ENCODE data around the gene TNRC18.
A peak's percentile ranks its signal among the peaks of the same experiment; 100 is the strongest.

Gene TNRC18

GRCh38 chr7:5436003-5436678 lies 12.5 kb upstream of the TNRC18 start:
- no peaks in the 10 kb centered on the region for H3K9me3 ChIP-seq (ENCODE audit: low read depth, low read length)
- no peak overlapping the region for H3K27ac ChIP-seq
- H3K9ac ChIP-seq (ENCODE audit: insufficient read length): no peak overlapping the region
- DNase-seq (ENCODE audit: low read depth, low spot score): no peak
- H3K36me3 ChIP-seq (ENCODE audit: insufficient read depth, low read length): no peaks in the 10 kb centered on the region
- no peak overlapping the region for H3K4me3 ChIP-seq
- TF ChIP-seq EZH2 (IDR thresholded peaks at IDR 0.05): no peak
- no peak for TF ChIP-seq POLR2AphosphoS5 (IDR thresholded peaks at IDR 0.05; ENCODE audit: borderline replicate concordance, low read depth, low read length)
- no peak for TF ChIP-seq FOXP2 (optimal IDR thresholded peaks at IDR 0.05; ENCODE audit: control extremely low read depth, extremely low read length, insufficient read depth)

GRCh38 chr7:5435291-5436002 lies 11.8 kb upstream of the TNRC18 start:
- Histone ChIP-seq H3K36me3 (ENCODE audit: insufficient read depth, low read length) (no peaks in the 10 kb centered on the region), H3K9ac (ENCODE audit: insufficient read length) (no peak overlapping the region), H3K9me3 (ENCODE audit: low read depth, low read length) (no peaks in the 10 kb centered on the region), H3K4me3 (no peak overlapping the region), H3K27ac (no peak overlapping the region)
- TF ChIP-seq FOXP2 (optimal IDR thresholded peaks at IDR 0.05; ENCODE audit: control extremely low read depth, extremely low read length, insufficient read depth) (no peak), POLR2AphosphoS5 (IDR thresholded peaks at IDR 0.05; ENCODE audit: borderline replicate concordance, low read depth, low read length) (no peak), EZH2 (IDR thresholded peaks at IDR 0.05) (no peak)
- no peak for DNase-seq (ENCODE audit: low read depth, low spot score)

DNA sequence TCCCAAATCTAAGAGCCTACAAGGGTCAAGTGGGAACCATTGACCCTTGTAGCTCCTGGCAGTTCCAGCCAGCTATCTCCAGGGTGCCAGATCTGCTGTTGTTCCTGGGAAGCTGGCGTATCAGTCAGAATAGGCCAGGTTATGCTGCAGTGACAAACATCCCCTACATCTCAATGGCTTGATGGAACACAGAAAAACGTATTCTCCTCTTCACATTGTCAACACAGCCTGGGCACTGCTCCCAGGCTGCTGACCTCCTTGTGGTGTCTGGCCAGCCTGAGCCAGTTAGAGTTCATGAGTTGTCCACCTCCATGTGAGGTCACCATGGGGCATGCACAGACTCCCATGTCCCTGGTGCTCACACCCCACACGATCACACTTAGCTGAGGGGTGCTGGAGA lies 9.5 kb upstream of the TNRC18 start:
- no peaks in the 10 kb centered on the region for H3K36me3 ChIP-seq (ENCODE audit: insufficient read depth, low read length)
- no peak overlapping the region for H3K9ac ChIP-seq (ENCODE audit: insufficient read length)
- no peak overlapping the region for H3K27ac ChIP-seq
- no peak for DNase-seq (ENCODE audit: low read depth, low spot score)
- no peaks in the 10 kb centered on the region for H3K9me3 ChIP-seq (ENCODE audit: low read depth, low read length)
- no peak overlapping the region for H3K4me3 ChIP-seq
- no peak for TF ChIP-seq EZH2 (IDR thresholded peaks at IDR 0.05)
- no peak for TF ChIP-seq POLR2AphosphoS5 (IDR thresholded peaks at IDR 0.05; ENCODE audit: borderline replicate concordance, low read depth, low read length)
- no peak for TF ChIP-seq FOXP2 (optimal IDR thresholded peaks at IDR 0.05; ENCODE audit: control extremely low read depth, extremely low read length, insufficient read depth)

GRCh38 chr7:5432691-5433090 lies 9.1 kb upstream of the TNRC18 start:
- Histone ChIP-seq H3K36me3 (ENCODE audit: insufficient read depth, low read length) (no peaks in the 10 kb centered on the region), H3K27ac (no peak overlapping the region), H3K9me3 (ENCODE audit: low read depth, low read length) (no peaks in the 10 kb centered on the region)

GRCh38 chr7:5431560-5432015 lies 8.0 kb upstream of the TNRC18 start:
- no peak for DNase-seq (ENCODE audit: low read depth, low spot score)

More at GRCh38 chr7:5432691-5433090, 9.1 kb upstream of the TNRC18 start:
- Histone ChIP-seq H3K4me3 (no peak overlapping the region), H3K9ac (ENCODE audit: insufficient read length) (no peak overlapping the region)
- no peak for TF ChIP-seq POLR2AphosphoS5 (IDR thresholded peaks at IDR 0.05; ENCODE audit: borderline replicate concordance, low read depth, low read length)
- no peak for TF ChIP-seq FOXP2 (optimal IDR thresholded peaks at IDR 0.05; ENCODE audit: control extremely low read depth, extremely low read length, insufficient read depth)
- no peak for TF ChIP-seq EZH2 (IDR thresholded peaks at IDR 0.05)
- no peak for DNase-seq (ENCODE audit: low read depth, low spot score)

GRCh38 chr7:5430612-5430947 lies 6.9 kb upstream of the TNRC18 start:
- Histone ChIP-seq H3K9ac (ENCODE audit: insufficient read length) (no peak overlapping the region), H3K36me3 (ENCODE audit: insufficient read depth, low read length) (no peaks in the 10 kb centered on the region), H3K9me3 (ENCODE audit: low read depth, low read length) (no peaks in the 10 kb centered on the region), H3K4me3 (no peak overlapping the region), H3K27ac (no peak overlapping the region)
- no peak for DNase-seq (ENCODE audit: low read depth, low spot score)
- TF ChIP-seq EZH2 (IDR thresholded peaks at IDR 0.05) (no peak), FOXP2 (optimal IDR thresholded peaks at IDR 0.05; ENCODE audit: control extremely low read depth, extremely low read length, insufficient read depth) (no peak), POLR2AphosphoS5 (IDR thresholded peaks at IDR 0.05; ENCODE audit: borderline replicate concordance, low read depth, low read length) (no peak)

More at GRCh38 chr7:5431560-5432015, 8.0 kb upstream of the TNRC18 start:
- no peak for TF ChIP-seq EZH2 (IDR thresholded peaks at IDR 0.05)
- TF ChIP-seq POLR2AphosphoS5 (IDR thresholded peaks at IDR 0.05; ENCODE audit: borderline replicate concordance, low read depth, low read length): no peak
- no peak for TF ChIP-seq FOXP2 (optimal IDR thresholded peaks at IDR 0.05; ENCODE audit: control extremely low read depth, extremely low read length, insufficient read depth)
- 0 out of 2 replicates have a peak overlapping the region, but pooled peaks have one; percentile 31 for H3K27ac ChIP-seq
- H3K9me3 ChIP-seq (ENCODE audit: low read depth, low read length): no peaks in the 10 kb centered on the region
- H3K4me3 ChIP-seq: no peak overlapping the region
- no peak overlapping the region for H3K9ac ChIP-seq (ENCODE audit: insufficient read length)
- H3K36me3 ChIP-seq (ENCODE audit: insufficient read depth, low read length): no peaks in the 10 kb centered on the region

DNA sequence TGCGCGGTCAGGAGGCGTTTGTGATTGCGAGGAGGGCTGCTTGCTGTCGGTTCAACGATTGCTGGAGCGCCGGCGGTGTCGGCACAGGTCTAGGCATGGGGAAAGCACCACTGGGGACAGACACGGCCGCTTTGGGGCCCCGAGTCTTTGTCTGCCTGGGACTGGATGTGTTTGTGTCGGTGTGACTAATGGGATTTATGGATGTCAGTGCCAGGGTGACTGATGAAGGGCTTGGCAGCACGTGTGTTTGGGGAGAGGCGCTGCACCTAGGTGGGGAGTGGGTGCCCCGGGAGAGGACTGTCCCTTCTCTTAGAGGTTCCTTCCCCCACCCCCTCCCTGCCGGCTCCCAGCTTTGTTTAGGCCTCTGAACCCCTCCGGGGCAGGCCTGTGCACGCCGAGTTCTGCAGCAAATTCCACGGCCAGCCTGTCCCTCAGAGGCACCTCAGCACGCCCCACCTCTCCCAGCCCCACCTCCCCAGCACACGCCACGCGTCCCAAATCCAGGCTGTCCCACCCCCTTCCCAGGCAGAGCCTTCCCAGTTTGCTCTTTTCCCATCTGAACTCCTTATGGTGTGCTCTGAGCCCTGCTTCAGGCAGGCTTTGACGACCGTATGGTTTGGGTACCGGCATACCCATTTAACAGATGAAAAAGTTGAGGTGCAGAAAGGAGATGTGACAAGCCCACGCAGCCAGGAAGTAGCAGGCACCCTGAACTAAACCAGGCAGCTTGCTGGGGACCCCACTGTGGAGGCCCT lies 6.4 kb upstream of the TNRC18 start:
- peak overlapping the region; percentile 77 for H3K27ac ChIP-seq
- H3K36me3 ChIP-seq (ENCODE audit: insufficient read depth, low read length): no peaks in the 10 kb centered on the region
- H3K9me3 ChIP-seq (ENCODE audit: low read depth, low read length): no peaks in the 10 kb centered on the region
- peak overlapping the region; percentile 64 for H3K4me3 ChIP-seq
- H3K9ac ChIP-seq (ENCODE audit: insufficient read length): peak overlapping the region; percentile 70
- TF ChIP-seq POLR2AphosphoS5 (IDR thresholded peaks at IDR 0.05; ENCODE audit: borderline replicate concordance, low read depth, low read length): no peak
- no peak for TF ChIP-seq EZH2 (IDR thresholded peaks at IDR 0.05)
- TF ChIP-seq FOXP2 (optimal IDR thresholded peaks at IDR 0.05; ENCODE audit: control extremely low read depth, extremely low read length, insufficient read depth): no peak
- no peak for DNase-seq (ENCODE audit: low read depth, low spot score)

- no peaks in the 10 kb centered on the region for H3K36me3 ChIP-seq (ENCODE audit: insufficient read depth, low read length)
- peak overlapping the region; percentile 64 for H3K4me3 ChIP-seq
- H3K27ac ChIP-seq: peak overlapping the region; percentile 77
- peak overlapping the region; percentile 70 for H3K9ac ChIP-seq (ENCODE audit: insufficient read length)
- no peak; the same call in 1 of the 2 replicates for TF ChIP-seq POLR2AphosphoS5 (IDR thresholded peaks at IDR 0.05; ENCODE audit: borderline replicate concordance, low read depth, low read length)
- TF ChIP-seq FOXP2 (optimal IDR thresholded peaks at IDR 0.05; ENCODE audit: control extremely low read depth, extremely low read length, insufficient read depth): no peak
- no peak for TF ChIP-seq EZH2 (IDR thresholded peaks at IDR 0.05)
- DNase-seq (ENCODE audit: low read depth, low spot score): no peak
- no peaks in the 10 kb centered on the region for H3K9me3 ChIP-seq (ENCODE audit: low read depth, low read length)
Measured at GRCh38 chr7:5429253-5429856, 5.7 kb upstream of the TNRC18 start.

Data from SK-N-MC (cell line).